CMK (cell line): ENCODE results near the gene FAM234A.
"Not testable (repeated sequence)": the region's sequence is repeated elsewhere in the genome, so short reads cannot be mapped to it uniquely, and the experiment has no call there.

Source experiments
- DNase-seq: peaks from one replicate; pipeline ENCODE4 v3.0.0-alpha.2; 2010; ENCODE audit warnings: low read depth

The FAM234A gene

DNA sequence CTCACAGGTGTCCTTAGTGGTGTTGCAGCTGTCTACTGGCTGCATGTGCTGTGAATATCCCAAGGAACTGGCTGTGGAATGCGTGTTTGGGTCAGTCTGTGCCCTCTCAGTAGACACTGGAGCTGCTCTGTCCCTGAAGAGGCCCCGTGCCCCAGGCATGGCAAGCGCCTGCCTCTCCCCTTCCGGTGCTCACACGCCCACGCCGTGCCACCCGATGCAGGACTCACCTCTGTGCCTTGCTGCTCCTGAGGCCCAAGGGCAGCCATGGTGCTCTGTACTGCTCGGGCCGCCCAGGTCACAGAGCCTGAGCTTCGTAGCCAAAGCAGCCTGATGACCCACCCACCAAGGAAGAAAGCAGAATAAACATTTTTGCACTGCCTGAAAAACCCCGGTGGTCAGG, 31.1 kb downstream of the FAM234A start:
- DNase-seq = no peak

DNA sequence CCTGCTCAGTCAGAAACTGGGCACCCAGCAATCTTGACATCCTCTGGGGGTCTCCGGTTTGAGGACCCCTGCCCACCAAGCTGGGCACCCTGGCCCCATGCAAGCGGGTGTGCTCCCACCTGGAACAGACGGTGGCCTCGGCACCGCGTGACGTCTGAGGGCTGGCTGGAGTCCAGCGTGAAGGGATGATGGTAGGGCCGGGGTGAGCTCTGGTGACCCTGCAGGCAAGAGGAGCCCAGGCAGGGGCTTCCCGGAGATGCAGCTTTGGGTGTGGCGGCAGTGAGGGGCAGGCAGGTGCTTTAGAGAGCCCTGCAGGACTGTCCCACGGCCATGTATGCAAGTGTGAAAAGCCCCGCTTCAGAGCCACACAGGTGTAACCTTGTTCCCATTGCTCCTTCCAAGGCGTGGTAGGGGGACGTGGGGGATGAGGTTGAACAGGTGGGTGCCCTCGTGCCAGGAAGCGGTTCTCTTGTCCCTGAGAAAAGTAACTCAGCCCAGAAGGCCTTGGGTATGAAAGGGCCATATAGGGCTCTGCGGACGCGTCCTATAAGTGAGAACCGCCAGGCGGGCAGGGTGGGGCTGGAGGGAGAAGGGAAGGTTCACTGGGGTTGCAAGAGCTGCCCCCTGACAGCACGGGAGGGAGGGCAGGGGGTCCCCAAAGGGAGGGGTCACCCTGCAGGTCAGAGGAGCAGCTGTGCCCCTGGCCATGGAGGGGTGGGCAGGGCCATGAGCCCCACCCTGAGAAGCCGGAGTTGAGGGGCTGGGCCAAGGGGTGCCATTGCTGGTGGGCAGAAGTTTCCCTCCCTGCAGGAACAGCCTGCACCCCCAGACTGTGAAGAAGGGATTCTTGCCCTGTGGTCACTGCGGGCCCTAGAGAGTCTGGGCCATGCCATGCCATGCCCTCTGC, 31.9 kb downstream of the FAM234A start:
- DNase-seq = no peak

- DNase-seq = not testable (repeated sequence)
Measured at GRCh38 chr16:267562-267961, 32.9 kb downstream of the FAM234A start.

DNA sequence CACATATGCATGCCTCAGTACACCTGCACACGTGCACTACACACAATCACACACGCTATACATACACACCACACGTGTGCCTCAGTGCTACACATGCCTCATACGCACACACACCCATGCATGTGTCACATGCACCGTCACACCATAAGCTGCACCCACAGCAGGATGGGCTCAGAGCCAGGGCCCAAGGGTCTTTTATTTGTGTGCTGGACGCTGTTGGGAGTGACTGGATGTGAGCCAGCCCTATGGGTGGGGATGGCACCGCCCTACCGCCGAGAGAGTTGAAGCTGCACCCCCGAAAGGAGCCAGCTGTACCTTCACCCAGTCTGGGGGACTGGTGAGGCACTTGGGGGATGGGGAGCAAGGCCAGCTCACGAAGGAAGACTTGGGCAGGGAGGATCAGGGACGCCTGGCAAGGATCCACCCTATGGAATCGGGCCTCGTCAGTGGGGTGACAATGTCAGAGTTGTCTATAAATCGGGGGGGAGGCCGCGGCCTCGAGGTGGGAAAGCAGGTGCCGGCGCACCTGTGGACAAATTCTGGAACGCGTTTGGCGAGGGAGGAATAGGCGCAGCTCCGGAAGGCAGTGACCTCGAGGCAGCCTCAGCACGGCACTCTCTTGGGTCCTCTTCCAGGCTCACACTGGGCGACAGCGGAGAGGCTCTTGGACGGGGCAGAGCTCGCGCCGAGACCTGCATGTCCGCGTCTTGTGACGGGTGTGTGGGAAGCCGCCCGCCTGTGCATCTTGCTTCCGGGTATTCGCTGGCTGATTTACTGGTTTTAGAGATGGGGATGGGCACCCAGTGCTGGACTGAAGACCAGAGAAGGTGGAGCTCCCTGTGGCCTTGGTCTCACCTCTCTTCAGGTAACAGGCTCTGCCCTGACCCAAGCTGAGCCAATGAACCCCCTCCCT, 33.8 kb downstream of the FAM234A start:
- DNase-seq = no peak

- no peak for DNase-seq
Measured at GRCh38 chr16:269061-269796, 34.6 kb downstream of the FAM234A start.

- DNase-seq = no peak
Measured at GRCh38 chr16:270381-271255, 36.0 kb downstream of the FAM234A start.

- no peak for DNase-seq
Measured at GRCh38 chr16:272633-273546, 38.3 kb downstream of the FAM234A start.

DNA sequence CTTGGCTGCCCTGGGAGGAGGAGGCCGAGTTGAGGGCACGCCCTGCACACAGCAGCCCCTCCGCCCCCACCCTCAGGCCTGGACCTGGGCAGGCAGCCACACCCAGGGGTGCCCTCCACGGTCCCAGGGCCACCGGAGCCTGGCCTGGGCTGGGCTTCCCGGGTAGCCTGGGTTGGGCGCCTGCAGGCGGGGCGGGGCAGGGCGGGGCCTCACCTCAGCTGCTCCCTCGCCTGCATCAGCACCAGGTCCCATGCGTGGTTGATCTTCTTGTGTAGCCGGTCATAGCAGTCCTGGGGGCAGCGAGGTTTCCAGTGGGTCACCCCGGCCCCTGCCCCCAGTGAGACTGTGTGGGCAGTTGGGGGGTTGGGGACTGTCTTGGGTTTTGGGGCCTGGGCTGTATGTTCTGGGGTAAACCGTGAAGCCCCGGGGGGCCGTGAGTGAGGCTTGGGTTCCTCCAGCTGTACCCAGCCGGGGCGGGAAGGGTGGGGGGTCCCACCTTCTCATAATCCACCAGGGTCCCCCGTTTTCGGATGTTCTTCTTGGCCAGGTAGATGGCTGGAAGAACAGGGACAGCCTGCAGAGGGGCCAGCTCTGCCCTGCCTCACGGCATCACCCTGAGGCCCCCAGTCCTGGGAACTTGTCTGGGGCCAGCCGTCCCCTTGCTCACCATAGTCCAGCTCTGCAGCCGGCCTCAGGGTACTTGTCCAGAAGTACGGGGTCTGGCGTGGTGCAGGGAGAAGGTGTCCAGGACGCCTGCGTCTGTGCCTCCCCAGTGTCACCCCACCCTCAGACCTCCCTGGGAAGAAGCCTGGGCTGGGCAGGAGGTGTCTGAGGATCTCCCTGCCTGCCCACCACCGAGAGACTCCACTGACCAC, 39.2 kb downstream of the FAM234A start:
- no peak for DNase-seq

- no peak for DNase-seq
Measured at GRCh38 chr16:275041-275641, 40.5 kb downstream of the FAM234A start.

GRCh38 chr16:275786-276232, 41.2 kb downstream of the FAM234A start, which contains the start of gene RGS11:
Gene RGS11 (minus strand): TSS chr16:275944. CDS start chr16:275911, 33 bp downstream.
- DNase-seq = no peak

DNA sequence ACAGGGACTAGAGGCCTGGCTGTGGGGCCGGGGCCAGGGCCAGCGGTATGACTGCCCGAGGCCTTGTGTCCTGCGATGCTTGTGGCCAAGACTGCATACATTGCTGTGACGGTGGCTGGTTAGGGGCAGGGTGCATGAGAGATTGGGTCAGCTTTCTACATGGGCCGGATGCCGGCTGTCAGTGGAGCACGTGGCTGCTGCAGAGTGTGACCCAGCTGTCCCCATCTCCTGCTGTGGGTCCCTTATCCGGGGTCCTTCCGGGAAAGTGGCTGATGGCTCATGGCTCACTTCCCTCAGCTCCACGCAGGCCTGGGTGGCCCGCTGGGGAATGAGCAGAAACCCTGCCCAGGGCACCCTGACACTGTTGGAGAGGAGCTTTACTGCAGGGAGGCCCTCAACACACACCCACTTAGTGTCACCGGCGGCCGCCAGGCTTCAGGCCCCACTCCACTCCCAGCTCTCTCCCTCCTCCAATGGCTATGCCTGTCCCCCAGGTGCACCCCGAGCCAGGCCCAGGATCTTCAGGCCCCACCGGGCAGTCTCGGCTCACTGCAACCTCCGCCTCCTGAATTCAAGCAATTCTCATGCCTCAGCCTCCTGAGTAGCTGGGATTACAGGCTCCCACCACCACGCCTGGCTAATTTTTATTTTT, 41.9 kb downstream of the FAM234A start:
- no peak for DNase-seq

DNA sequence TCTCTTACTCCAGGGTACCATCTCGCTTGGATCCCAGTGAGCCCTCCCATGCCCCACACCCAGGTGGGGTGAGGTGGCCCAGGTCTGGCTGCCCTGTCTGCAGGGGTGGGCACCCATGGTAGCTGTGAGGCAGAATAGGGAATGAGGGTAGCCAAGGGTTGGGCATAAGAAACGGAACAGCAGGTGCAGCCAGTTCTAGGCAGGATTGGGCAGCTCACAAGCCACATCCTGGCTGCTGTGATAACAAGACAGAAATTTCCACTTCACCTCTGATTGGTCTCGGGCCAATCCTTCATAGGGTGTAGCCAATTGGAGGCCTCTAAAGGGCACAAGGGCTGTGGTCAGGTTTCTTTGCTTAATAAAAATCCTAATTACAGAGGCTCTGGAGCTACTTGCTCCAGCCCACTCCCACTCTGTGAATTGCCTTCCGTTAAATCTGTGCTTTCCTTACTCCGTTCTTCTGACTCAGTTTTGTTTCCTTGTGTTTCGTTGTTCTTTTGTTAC, 44.3 kb downstream of the FAM234A start:
- peak; percentile 14 for DNase-seq

DNA sequence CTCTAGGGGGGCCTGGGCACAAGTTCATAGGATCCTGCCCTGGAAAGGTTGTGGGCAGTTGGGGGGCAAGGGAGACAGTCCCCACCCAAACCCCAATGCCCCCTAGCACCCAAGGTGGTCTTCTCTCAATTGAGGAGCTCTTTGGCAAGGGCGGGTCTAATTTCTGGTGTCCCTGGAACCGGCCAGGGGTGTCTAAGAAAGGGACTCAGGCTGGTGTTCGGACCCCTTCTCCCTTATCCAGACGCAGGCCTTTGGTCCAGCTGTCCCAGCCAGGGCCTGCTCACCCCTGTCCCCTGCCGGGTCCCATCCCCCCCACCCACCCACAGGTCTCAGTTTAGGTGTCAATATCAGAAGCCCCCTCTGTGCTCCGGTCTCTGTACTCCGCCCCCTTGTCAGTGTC, 44.9 kb downstream of the FAM234A start:
- DNase-seq = no peak

- no peak for DNase-seq
Measured at GRCh38 chr16:280005-280460, 45.4 kb downstream of the FAM234A start.

DNA sequence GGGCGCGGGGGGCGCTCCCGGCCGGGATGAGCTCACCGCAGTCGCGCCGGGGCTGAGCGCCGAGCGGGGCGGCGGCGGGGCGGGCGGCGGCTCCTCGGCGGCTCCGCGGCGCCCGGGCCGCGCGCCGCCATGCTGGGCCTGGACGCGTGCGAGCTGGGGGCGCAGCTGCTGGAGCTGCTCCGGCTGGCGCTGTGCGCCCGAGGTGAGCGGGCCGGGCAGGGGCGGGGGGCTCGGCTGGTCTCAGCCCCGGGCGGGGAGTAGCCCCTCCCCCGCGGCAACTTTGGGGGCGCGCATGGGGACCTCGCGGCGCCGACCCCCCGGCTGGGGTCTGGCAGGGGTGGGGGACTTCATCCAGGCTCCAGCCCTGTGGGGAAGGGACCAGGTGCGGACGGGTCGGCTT, 45.9 kb downstream of the FAM234A start, which contains the start of gene ARHGDIG:
TSS of gene ARHGDIG (plus strand) at position 40 of the 400 bp plus-strand sequence. CDS start at position 130, 90 bp downstream.
- DNase-seq = no peak

DNA sequence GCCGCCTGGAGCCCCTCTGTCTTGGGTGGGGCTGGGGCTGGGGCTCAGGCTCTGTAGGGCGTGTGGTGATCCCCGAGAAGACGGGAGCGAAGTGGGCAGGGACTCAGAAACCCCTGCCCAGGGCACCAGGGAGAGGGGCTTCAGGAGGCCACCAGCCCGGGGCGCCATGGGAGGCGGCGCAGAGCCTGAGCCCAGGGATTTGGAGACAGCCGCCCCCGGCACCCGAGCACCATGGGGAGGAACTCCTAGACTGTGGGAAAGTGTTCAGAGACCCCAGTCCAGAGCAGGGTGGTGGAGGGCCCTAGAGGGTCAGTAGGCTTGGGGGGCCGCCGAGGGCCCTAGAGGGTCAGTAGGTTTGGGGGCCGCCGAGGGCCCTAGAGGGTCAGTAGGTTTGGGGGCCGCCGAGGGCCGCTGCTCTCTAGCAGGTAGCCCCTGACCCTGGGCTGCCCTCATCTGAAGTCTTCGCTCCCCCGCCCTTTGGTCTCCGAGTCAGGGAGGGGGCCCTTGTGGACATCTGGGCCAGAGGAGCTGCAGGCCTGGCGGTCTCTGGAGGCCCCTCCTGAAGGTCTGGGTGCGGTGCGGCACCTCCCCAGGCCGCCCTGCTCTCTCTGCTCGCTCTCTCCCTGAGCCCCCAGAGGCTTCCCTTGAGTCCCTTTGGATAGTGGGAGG, 46.5 kb downstream of the FAM234A start:
- DNase-seq = no peak
